Trophoblast cell (in vitro differentiated cells and primary cell): Measurements from ENCODE around the gene MLYCD.

ENCODE experiments used
- DNase-seq, 2 donors: peaks; one replicate each; pipeline ENCODE4 v3.0.0-alpha.2; 2016
- H2AFZ ChIP-seq: 2 replicates; pipeline ENCODE4 v1.6.1; 2013; ENCODE audit warnings: low read length, moderate library complexity, mild to moderate bottlenecking; ENCODE audit not compliant: insufficient read depth, poor library complexity
- H2AK5ac ChIP-seq: 2 replicates; pipeline ENCODE4 v1.6.1; 2013; ENCODE audit warnings: mild to moderate bottlenecking, low read length
- H2BK120ac ChIP-seq: 2 replicates; pipeline ENCODE4 v1.6.1; 2013; ENCODE audit warnings: low read length, mild to moderate bottlenecking, moderate library complexity; ENCODE audit not compliant: insufficient read depth, poor library complexity
- H2BK12ac ChIP-seq: 2 replicates; pipeline ENCODE4 v1.6.1; 2013; ENCODE audit warnings: mild to moderate bottlenecking, low read length, moderate library complexity
- H2BK5ac ChIP-seq: 2 replicates; pipeline ENCODE4 v1.6.1; 2013; ENCODE audit warnings: low read length, low read depth, moderate library complexity, mild to moderate bottlenecking; ENCODE audit not compliant: poor library complexity
- H3K14ac ChIP-seq: 2 replicates; pipeline ENCODE4 v1.6.1; 2013; ENCODE audit warnings: mild to moderate bottlenecking, low read length
- H3K18ac ChIP-seq: 2 replicates; pipeline ENCODE4 v1.6.1; 2013; ENCODE audit warnings: mild to moderate bottlenecking, low read length
- H3K23ac ChIP-seq: 2 replicates; pipeline ENCODE4 v1.6.1; 2013; ENCODE audit warnings: low read length
- H3K27ac ChIP-seq: 2 replicates; pipeline ENCODE4 v1.5.1; 2013; ENCODE audit warnings: low read depth, mild to moderate bottlenecking, inconsistent platforms, low read length, moderate library complexity
- H3K27me3 ChIP-seq: 2 replicates; pipeline ENCODE4 v1.6.1; 2013; ENCODE audit warnings: inconsistent platforms, mild to moderate bottlenecking, low read length, moderate library complexity; ENCODE audit not compliant: insufficient read depth
- H3K36me3 ChIP-seq, 2 experiments: 1 replicate in 1 of 2; 2 replicates in 1 of 2; pipeline ENCODE4 v1.6.1; 2013; ENCODE audit warnings: low read length in 2 of 2, mild to moderate bottlenecking in 2 of 2, moderate library complexity in 1 of 2; ENCODE audit not compliant: insufficient read depth in 2 of 2, control insufficient read depth in 1 of 2
- H3K4ac ChIP-seq: 2 replicates; pipeline ENCODE4 v1.6.1; 2013; ENCODE audit warnings: low read depth, mild to moderate bottlenecking, low read length, moderate library complexity
- H3K4me1 ChIP-seq, 2 experiments: 1 replicate in 1 of 2; 2 replicates in 1 of 2; pipeline ENCODE4 v1.6.1; 2013; ENCODE audit warnings: low read length in 2 of 2, mild to moderate bottlenecking in 2 of 2, moderate library complexity in 1 of 2; ENCODE audit not compliant: insufficient read depth in 2 of 2, control insufficient read depth in 1 of 2
- H3K4me2 ChIP-seq: 2 replicates; pipeline ENCODE4 v1.6.1; 2013; ENCODE audit warnings: inconsistent platforms, mild to moderate bottlenecking, low read length, moderate library complexity
- H3K4me3 ChIP-seq: 2 replicates; pipeline ENCODE4 v1.5.1; 2013; ENCODE audit warnings: mild to moderate bottlenecking, low read depth, low read length, inconsistent platforms
- H3K79me1 ChIP-seq: one replicate; pipeline ENCODE4 v1.6.1; 2013; ENCODE audit warnings: low read length
- H3K79me2 ChIP-seq: 2 replicates; pipeline ENCODE4 v1.6.1; 2013; ENCODE audit warnings: low read length, mild to moderate bottlenecking; ENCODE audit not compliant: control insufficient read depth, insufficient read depth, poor library complexity
- H3K9ac ChIP-seq: 2 replicates; pipeline ENCODE4 v1.6.1; 2013; ENCODE audit warnings: mild to moderate bottlenecking, low read length
- H3K9me3 ChIP-seq: 2 replicates; pipeline ENCODE4 v1.6.1; 2013; ENCODE audit warnings: low read depth, mild to moderate bottlenecking, control low read depth, inconsistent platforms, low read length; ENCODE audit not compliant: insufficient read depth
- H4K12ac ChIP-seq: 2 replicates; pipeline ENCODE4 v1.6.1; 2013; ENCODE audit warnings: low read depth, mild to moderate bottlenecking, low read length, moderate library complexity
- H4K8ac ChIP-seq: 2 replicates; pipeline ENCODE4 v1.6.1; 2013; ENCODE audit warnings: low read depth, mild to moderate bottlenecking, low read length, moderate library complexity
- H4K91ac ChIP-seq: one replicate; pipeline ENCODE4 v1.6.1; 2013; ENCODE audit warnings: low read depth, mild to moderate bottlenecking, low read length, moderate library complexity
- WGBS: extraction: QIAGEN DNeasy Blood & Tissue Kit; methylation state at CpG from one replicate; pipeline ENCODE4 v1.1.7; 2013; ENCODE audit warnings: missing lambda C conversion rate; ENCODE audit not compliant: insufficient read length, insufficient coverage; ENCODE audit errors: extremely low coverage; 5-methylcytosine and 5-hydroxymethylcytosine counted together

The MLYCD gene

DNA sequence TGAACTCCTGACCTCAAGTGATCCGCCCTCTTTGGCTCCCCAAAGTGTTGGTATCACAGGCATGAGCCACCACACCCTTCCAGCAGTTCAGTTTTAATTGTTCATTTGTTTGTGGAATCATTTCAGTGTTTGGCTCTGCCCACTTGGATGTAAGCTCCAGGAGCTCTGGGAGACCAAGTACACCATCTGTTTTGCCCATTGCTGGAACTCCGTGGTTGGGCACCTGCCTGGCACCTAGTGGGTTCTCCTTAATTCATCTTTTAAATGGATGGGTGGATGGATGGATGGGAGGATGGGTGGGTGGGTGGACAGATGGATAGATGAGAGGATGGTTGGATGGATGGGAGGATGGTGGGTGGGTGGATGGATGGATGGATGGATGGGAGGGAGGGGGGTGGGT, 68.2 kb downstream of the MLYCD start:
- H2AFZ ChIP-seq = no peak overlapping the region
- no peak overlapping the region for H3K4ac ChIP-seq
- no peak overlapping the region for H2BK120ac ChIP-seq
- no peaks in the 10 kb centered on the region for H3K36me3 ChIP-seq
- H3K79me2 ChIP-seq = no peaks in the 10 kb centered on the region
- no peaks in the 10 kb centered on the region for H3K4me1 ChIP-seq
- H2AK5ac ChIP-seq = no peak overlapping the region
- H3K9ac ChIP-seq = no peak overlapping the region
- H3K4me2 ChIP-seq = no peak overlapping the region
- H3K9me3 ChIP-seq = peaks cover 3% of the 10 kb centered on the region
- WGBS = no CpG with 5 or more reads among the region's 2 CpGs
- H3K23ac ChIP-seq = no peak overlapping the region
- H4K91ac ChIP-seq = no peak overlapping the region
- no peak overlapping the region for H3K4me3 ChIP-seq
- no peak overlapping the region for H3K18ac ChIP-seq
- no peak overlapping the region for H3K27ac ChIP-seq
- no peak overlapping the region for H2BK12ac ChIP-seq
- H4K8ac ChIP-seq = no peak overlapping the region
- peaks cover 14% of the 10 kb centered on the region for H3K27me3 ChIP-seq
- no peak for DNase-seq
- H3K14ac ChIP-seq = no peak overlapping the region
- H4K12ac ChIP-seq = no peak overlapping the region
- H2BK5ac ChIP-seq = no peak overlapping the region
- H3K79me1 ChIP-seq = no peaks in the 10 kb centered on the region

DNA sequence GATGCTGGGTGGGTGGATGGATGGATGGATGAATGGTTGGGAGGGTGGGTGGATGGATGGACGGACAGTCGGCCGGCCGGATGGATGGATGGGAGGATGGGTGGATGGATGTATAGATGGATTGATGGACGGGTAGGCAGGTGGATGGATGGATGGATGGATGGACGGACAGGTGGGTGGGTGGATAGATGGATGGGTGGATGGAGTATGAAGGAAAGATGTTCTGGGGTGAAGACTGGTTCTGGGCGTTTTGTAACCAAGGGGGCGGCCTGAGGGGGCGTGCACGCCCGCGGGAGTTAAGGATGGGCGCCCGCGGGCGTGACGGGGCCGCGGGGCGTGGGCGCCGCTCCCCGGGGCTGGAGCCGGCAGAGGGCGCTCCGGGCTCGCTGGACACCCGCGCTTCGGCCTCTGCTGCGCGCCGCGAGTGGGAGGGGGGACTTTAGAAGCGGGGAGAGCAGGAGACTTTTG, 69.0 kb downstream of the MLYCD start, which contains the start of gene NECAB2:
NECAB2 (plus strand) TSS at position 407 of the 468 bp plus-strand sequence. CDS start 405 bp downstream, outside the sequence.
- Histone ChIP-seq H3K4me2 (peak within 1 kb of the TSS; percentile 58), H3K18ac (no peak within 1 kb of the TSS)

DNA sequence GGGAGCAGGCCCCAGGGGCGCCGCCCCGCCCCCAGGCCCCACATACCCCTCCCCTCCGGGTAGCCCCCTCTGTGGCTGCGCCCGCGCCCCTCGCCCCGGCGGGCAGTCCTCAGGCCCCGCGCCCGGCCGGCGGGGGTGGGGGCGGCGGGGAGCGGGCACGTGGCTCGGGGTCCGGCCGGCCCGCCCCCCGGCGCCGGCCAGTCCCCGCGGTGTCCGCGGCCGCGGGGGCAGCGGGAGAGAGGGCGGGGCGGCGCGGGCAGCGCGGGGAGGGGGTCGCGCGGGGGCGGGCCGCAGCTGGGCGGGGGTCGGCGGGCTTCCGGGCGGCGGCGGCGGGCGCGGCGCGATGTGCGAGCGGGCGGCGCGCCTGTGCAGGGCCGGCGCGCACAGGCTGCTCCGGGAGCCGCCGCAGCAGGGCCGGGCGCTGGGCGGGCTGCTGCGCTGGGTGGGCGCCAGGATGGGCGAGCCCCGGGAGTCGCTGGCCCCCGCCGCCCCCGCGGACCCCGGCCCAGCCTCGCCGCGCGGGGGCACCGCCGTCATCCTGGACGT, 69.5 kb downstream of the MLYCD start:
- peaks cover 3% of the 10 kb centered on the region for H3K9me3 ChIP-seq
- H3K4me3 ChIP-seq = no peak overlapping the region
- no peak overlapping the region for H4K91ac ChIP-seq
- no peak overlapping the region for H3K9ac ChIP-seq
- H2BK12ac ChIP-seq = no peak overlapping the region
- H3K18ac ChIP-seq = no peak overlapping the region
- H3K4ac ChIP-seq = no peak overlapping the region
- H4K8ac ChIP-seq = no peak overlapping the region
- no peak overlapping the region for H4K12ac ChIP-seq
- H3K27me3 ChIP-seq = peaks cover 14% of the 10 kb centered on the region
- no peak overlapping the region for H2AFZ ChIP-seq
- no peaks in the 10 kb centered on the region for H3K79me2 ChIP-seq
- no peak for DNase-seq
- no peak overlapping the region for H2BK5ac ChIP-seq
- no peak overlapping the region for H3K14ac ChIP-seq
- H3K4me2 ChIP-seq = peak overlapping the region; percentile 58
- no peak overlapping the region for H2BK120ac ChIP-seq
- WGBS = no CpG with 5 or more reads among the region's 87 CpGs
- H3K23ac ChIP-seq = no peak overlapping the region
- no peak overlapping the region for H3K27ac ChIP-seq
- no peaks in the 10 kb centered on the region for H3K79me1 ChIP-seq
- no peaks in the 10 kb centered on the region for H3K36me3 ChIP-seq
- no peak overlapping the region for H2AK5ac ChIP-seq
- H3K4me1 ChIP-seq = no peaks in the 10 kb centered on the region

More for the DNA sequence above, 69.0 kb downstream of the MLYCD start, which contains the start of gene NECAB2:
- Histone ChIP-seq H3K9me3 (peaks cover 3% of the 10 kb centered on the region), H2BK5ac (no peak within 1 kb of the TSS), H4K12ac (no peak within 1 kb of the TSS), H3K79me1 (no peaks in the 10 kb centered on the region), H4K8ac (no peak within 1 kb of the TSS), H3K27ac (no peak within 1 kb of the TSS), H3K79me2 (no peaks in the 10 kb centered on the region), H3K4me3 (no peak within 1 kb of the TSS), H3K36me3 (no peaks in the 10 kb centered on the region), H3K4ac (no peak within 1 kb of the TSS), H3K27me3 (peaks cover 14% of the 10 kb centered on the region), H3K14ac (no peak within 1 kb of the TSS), H2BK120ac (no peak within 1 kb of the TSS), H2AK5ac (no peak within 1 kb of the TSS), H2BK12ac (no peak within 1 kb of the TSS), H3K4me1 (no peaks in the 10 kb centered on the region), H3K23ac (no peak within 1 kb of the TSS), H4K91ac (no peak within 1 kb of the TSS), H3K9ac (no peak within 1 kb of the TSS), H2AFZ (no peak within 1 kb of the TSS)
- DNase-seq = no peak
- 100% methylated on average over 1 of the region's 35 CpGs for WGBS

DNA sequence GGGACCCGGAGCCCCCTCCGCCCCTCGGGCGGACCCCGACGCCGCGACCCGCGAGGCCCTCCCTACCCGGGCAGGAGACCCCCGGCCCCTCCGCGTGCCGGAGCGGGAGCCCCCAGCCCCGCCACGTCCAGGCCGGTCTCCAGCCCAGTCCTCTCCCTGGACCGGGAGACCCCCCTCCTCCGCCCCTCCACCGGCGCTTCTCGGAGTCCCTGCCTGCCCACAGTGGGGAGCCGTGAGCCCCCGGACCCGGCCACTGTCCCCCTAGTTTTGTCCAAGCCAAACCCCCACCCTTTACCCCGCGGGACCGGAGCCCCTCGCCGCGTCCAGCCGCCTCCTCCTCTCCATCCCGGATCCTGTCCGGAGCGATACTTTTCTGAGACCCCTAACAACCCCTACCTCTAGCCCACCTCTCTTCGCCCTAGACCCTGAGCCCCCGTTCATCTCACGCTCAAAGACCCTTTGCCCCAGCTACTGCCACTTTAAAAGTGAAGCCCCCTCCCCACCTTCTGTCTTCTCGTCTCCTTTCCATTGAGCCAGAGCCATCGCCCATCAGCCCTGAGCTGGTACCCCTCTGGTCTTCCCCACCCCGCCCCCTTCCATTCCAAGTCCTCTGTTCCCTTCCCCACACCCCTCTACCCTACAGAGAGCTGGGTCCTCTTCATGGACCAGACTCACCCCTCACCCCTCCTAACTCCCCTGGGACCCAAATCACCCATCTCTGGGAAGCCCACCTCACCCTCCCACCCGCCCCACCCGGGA, 70.2 kb downstream of the MLYCD start:
- Histone ChIP-seq H3K79me1 (no peaks in the 10 kb centered on the region), H2AFZ (no peak overlapping the region), H2AK5ac (no peak overlapping the region), H3K4ac (no peak overlapping the region), H3K4me2 (peak overlapping the region; percentile 58), H3K36me3 (no peaks in the 10 kb centered on the region), H4K12ac (no peak overlapping the region), H3K27me3 (peaks cover 14% of the 10 kb centered on the region), H4K8ac (no peak overlapping the region), H3K9me3 (peaks cover 3% of the 10 kb centered on the region), H2BK5ac (no peak overlapping the region), H3K23ac (no peak overlapping the region), H3K4me1 (no peaks in the 10 kb centered on the region), H3K27ac (no peak overlapping the region), H2BK12ac (no peak overlapping the region), H3K18ac (no peak overlapping the region), H3K14ac (no peak overlapping the region), H3K79me2 (no peaks in the 10 kb centered on the region), H2BK120ac (no peak overlapping the region), H4K91ac (no peak overlapping the region), H3K9ac (no peak overlapping the region), H3K4me3 (no peak overlapping the region)
- WGBS = no CpG with 5 or more reads among the region's 45 CpGs
- no peak for DNase-seq
